Tibial artery (tissue), 4 donors: ENCODE results near the gene ARFRP1.

Source experiments
- DNase-seq, 2 donors: peaks; one replicate each; pipeline ENCODE4 v3.0.0-alpha.2; 2019
- H3K27ac ChIP-seq, 2 donors: fragments of 200-600 bp; sonication (generic) in 1 of 2; 1 replicate in 1 of 2; 2 replicates in 1 of 2; pipeline ENCODE4 v1.5.1; 2018 to 2019; ENCODE audit warnings: mild to moderate bottlenecking in 1 of 2
- H3K27me3 ChIP-seq, 2 donors: fragments of 200-600 bp; sonication (generic) in 1 of 2; one replicate each; pipeline versions ENCODE4 v1.5.1 to v1.6.0; 2016 to 2019
- H3K36me3 ChIP-seq, 3 donors: fragments of 200-600 bp; sonication (generic) in 2 of 3; one replicate each; pipeline ENCODE4 v1.5.1; 2016 to 2019; ENCODE audit warnings: mild to moderate bottlenecking in 2 of 3
- H3K4me1 ChIP-seq, 4 donors: fragments of 200-600 bp; sonication (generic) in 2 of 4; 1 replicate in 3 of 4; 2 replicates in 1 of 4; pipeline ENCODE4 v1.5.1; 2016 to 2019
- H3K4me3 ChIP-seq, 2 donors: fragments of 200-600 bp; sonication (generic) in 1 of 2; 1 replicate in 1 of 2; 2 replicates in 1 of 2; pipeline ENCODE4 v1.5.1; 2018 to 2019; ENCODE audit warnings: mild to moderate bottlenecking in 2 of 2
- H3K9me3 ChIP-seq, 3 donors: fragments of 200-600 bp; sonication (generic) in 1 of 3; one replicate each; pipeline ENCODE4 v1.5.1; 2016 to 2019
- CTCF ChIP-seq, 2 experiments: fragments of 200-600 bp in 1 of 2; fragments of 450-650 bp in 1 of 2; IDR thresholded peaks; one replicate each; pipeline ENCODE4 v1.5.1; 2017 to 2019; ENCODE audit warnings: antibody characterized with exemption in 2 of 2, mild to moderate bottlenecking in 1 of 2, moderate library complexity in 1 of 2
- intact Hi-C: fragments of 100-400 bp; cut with DNase I; formaldehyde crosslinking; loops from one replicate; pipeline ENCODE4 v1.15.0; 2023; ENCODE audit warnings: low total_unique reads

ARFRP1 gene

GRCh38 chr20:63718996-63719395 is 11.2 kb upstream of the ARFRP1 start:
- Histone ChIP-seq H3K36me3 (peaks cover 63 to 87% (median 69%) of the 10 kb centered on the region in 3 donors), H3K9me3 (peaks cover 0 to 17% (median 12%) of the 10 kb centered on the region in 3 donors), H3K4me3 (no peak overlapping the region), H3K27ac (no peak overlapping the region), H3K4me1 (no peaks in the 10 kb centered on the region), H3K27me3 (no peaks in the 10 kb centered on the region)
- no peak for DNase-seq
- TF ChIP-seq CTCF (IDR thresholded peaks at IDR 0.05), result no peak
- intact Hi-C loops, result no loop called here

GRCh38 chr20:63714858-63715257 is 7.1 kb upstream of the ARFRP1 start:
- H3K27ac ChIP-seq, result no peak overlapping the region
- H3K4me3 ChIP-seq, result no peak overlapping the region
- no peak for TF ChIP-seq CTCF (IDR thresholded peaks at IDR 0.05)
- peaks cover 75 to 93% (median 88%) of the 10 kb centered on the region in 3 donors for H3K36me3 ChIP-seq
- H3K9me3 ChIP-seq, result peaks cover 0 to 17% (median 12%) of the 10 kb centered on the region in 3 donors
- no peaks in the 10 kb centered on the region for H3K27me3 ChIP-seq
- no peak for DNase-seq
- intact Hi-C loops, result no loop called here
- peaks cover 0 to 12% (median 0%) of the 10 kb centered on the region in 4 donors for H3K4me1 ChIP-seq

- no peak for DNase-seq
- Histone ChIP-seq H3K9me3 (peaks cover 0 to 12% (median 6%) of the 10 kb centered on the region in 3 donors), H3K27ac (no peak overlapping the region), H3K4me3 (no peak overlapping the region), H3K27me3 (no peaks in the 10 kb centered on the region), H3K36me3 (peaks cover 53 to 79% (median 62%) of the 10 kb centered on the region in 3 donors), H3K4me1 (peaks cover 0 to 28% (median 15%) of the 10 kb centered on the region in 4 donors)
- no peak for TF ChIP-seq CTCF (IDR thresholded peaks at IDR 0.05)
- intact Hi-C loops, result no loop called here
Observed at GRCh38 chr20:63712191-63712590, 4.4 kb upstream of the ARFRP1 start.

- no peak overlapping the region for H3K27ac ChIP-seq
- peaks cover 0 to 12% (median 6%) of the 10 kb centered on the region in 3 donors for H3K9me3 ChIP-seq
- TF ChIP-seq CTCF (IDR thresholded peaks at IDR 0.05), result no peak
- no peaks in the 10 kb centered on the region for H3K27me3 ChIP-seq
- intact Hi-C loops, result no loop called here
- no peak overlapping the region for H3K4me3 ChIP-seq
- H3K4me1 ChIP-seq, result peaks cover 0 to 37% (median 24%) of the 10 kb centered on the region in 4 donors
- DNase-seq, result peak in 1 of 2 donors; percentile 31
- H3K36me3 ChIP-seq, result peaks cover 49 to 72% (median 53%) of the 10 kb centered on the region in 3 donors
Observed at GRCh38 chr20:63711085-63711645, 3.4 kb upstream of the ARFRP1 start.

GRCh38 chr20:63709149-63709527 is 1.4 kb upstream of the ARFRP1 start:
- Histone ChIP-seq H3K36me3 (peaks cover 47 to 75% (median 47%) of the 10 kb centered on the region in 3 donors), H3K4me3 (peak overlapping the region; percentile 82 to 83), H3K4me1 (peaks cover 0 to 40% (median 28%) of the 10 kb centered on the region in 4 donors), H3K27ac (no peak overlapping the region), H3K27me3 (no peaks in the 10 kb centered on the region), H3K9me3 (no peaks in the 10 kb centered on the region)
- no peak for TF ChIP-seq CTCF (IDR thresholded peaks at IDR 0.05)
- intact Hi-C loops, result loop anchor here (5.0 kb wide), 2 partner anchors 52 to 82 kb away; partner anchors contain the start of genes GMEB2 and RTEL1
- peak in 1 of 2 donors; percentile 59 for DNase-seq
